ENCODE measurements around the gene PNRC2. TPM values are rescaled to one million over a fixed set of nuclear protein-coding genes. Genes with fewer than 3 reads are reported as not detected.
"Not testable (repeated sequence)": the region's sequence is repeated elsewhere in the genome, so short reads cannot be mapped to it uniquely, and the experiment has no call there.

Gene PNRC2
- total and polyA plus RNA-seq, 7 donors: 104 to 223 (median 162) TPM

DNA sequence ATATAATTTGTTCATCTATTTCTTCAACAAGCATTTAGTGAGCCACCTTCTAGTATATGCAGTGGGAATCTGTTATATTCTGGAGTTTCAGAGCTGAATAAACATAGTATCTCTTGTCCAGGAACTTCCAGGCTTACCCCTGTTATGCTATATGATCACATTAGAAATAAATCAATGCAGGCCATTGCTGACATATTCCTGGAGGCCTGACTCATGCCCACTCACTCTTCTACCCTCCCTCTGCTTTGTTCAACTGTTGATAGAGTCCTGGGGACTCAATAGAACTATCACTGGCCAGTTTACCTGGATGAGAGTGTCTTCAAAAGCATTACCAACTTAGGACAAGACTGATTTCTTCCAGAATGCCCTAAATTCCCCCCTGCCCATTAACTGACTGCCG, 49.8 kb downstream of the PNRC2 start:
- intact Hi-C loops (cut with DNase I): no loop called here
- Histone ChIP-seq H3K27ac (no peak overlapping the region), H3K4me1 (no peaks in the 10 kb centered on the region), H3K36me3 (no peaks in the 10 kb centered on the region), H3K27me3 (no peaks in the 10 kb centered on the region), H3K9me3 (no peaks in the 10 kb centered on the region), H3K4me3 (no peak overlapping the region)
- no peak for DNase-seq
- 95 to 97% methylated on average over 1 of the region's 1 CpG for WGBS, 2 donors
- TF ChIP-seq POLR2AphosphoS5 (IDR thresholded peaks at IDR 0.05): no peak
- no peak for TF ChIP-seq EP300 (IDR thresholded peaks at IDR 0.05)
- TF ChIP-seq CTCF (IDR thresholded peaks at IDR 0.05): no peak
- TF ChIP-seq POLR2A (IDR thresholded peaks at IDR 0.05): no peak

DNA sequence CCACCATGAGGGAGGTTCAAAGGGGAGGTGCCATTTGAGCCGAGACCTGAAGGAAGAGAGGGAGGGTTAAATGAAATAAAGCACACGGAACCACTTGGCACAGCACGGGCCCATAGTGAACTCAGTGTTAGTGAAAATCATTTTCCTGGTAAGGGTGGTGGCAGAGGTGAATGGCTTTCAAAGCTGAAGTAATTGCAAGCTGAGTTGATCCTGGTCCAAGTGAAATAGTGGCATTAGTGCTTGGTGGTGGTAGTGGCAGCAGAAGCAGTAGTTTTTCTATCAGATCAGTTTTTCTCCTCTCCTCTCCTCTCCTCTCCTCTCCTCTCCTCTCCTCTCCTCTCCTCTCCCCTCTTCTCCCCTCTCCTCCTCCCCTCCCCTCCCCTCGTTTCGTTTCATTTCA, 51.0 kb downstream of the PNRC2 start:
- intact Hi-C loops (cut with DNase I): no loop called here
- TF ChIP-seq CTCF (IDR thresholded peaks at IDR 0.05) (no peak), POLR2A (IDR thresholded peaks at IDR 0.05) (no peak), EP300 (IDR thresholded peaks at IDR 0.05) (no peak), POLR2AphosphoS5 (IDR thresholded peaks at IDR 0.05) (no peak)
- Histone ChIP-seq H3K9me3 (no peaks in the 10 kb centered on the region), H3K36me3 (no peaks in the 10 kb centered on the region), H3K4me1 (peaks cover 0 to 5% (median 2%) of the 10 kb centered on the region in 4 donors), H3K27me3 (no peaks in the 10 kb centered on the region), H3K4me3 (no peak overlapping the region), H3K27ac (no peak overlapping the region)
- no peak for DNase-seq
- WGBS, 2 donors: 13 to 36% methylated on average over 5 of the region's 5 CpGs

DNA sequence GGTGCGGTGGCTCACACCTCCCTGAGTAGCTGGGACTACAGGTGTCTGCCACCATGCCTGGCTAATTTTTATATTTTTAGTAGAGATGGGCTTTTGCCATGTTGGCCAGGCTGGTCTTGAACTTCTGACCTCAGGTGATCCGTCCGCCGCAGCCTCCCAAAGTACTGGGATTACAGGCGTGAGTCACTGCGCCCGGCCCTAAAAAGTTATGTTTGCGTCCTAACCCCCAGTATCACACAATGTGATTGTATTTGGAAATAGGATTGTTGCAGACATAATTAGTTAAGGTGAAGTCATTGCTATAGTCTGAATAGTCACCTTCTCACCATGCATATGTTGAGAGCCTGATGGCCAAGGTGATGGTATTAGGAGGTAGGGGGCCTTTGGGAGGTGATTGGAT, 53.2 kb downstream of the PNRC2 start:
- H3K4me3 ChIP-seq; H3K9me3 ChIP-seq; intact Hi-C loops (cut with DNase I); H3K27ac ChIP-seq; H3K27me3 ChIP-seq; H3K36me3 ChIP-seq; DNase-seq: not testable (repeated sequence)
- WGBS, 2 donors: 92 to 94% methylated on average over 8 of the region's 8 CpGs
- peaks cover 0 to 23% (median 17%) of the 10 kb centered on the region in 4 donors for H3K4me1 ChIP-seq

Small RNA genes lying within 50 kb of the gene (small RNA-seq; reads per million reads assigned to genes)
- 0 reads per million in 3 donors for gene MIR378F

Other genes with a start within 250 kb of the PNRC2 start
- 10 to 100 TPM; 25.7 to 29.9 (median 26.7) TPM for gene ELOA, start 216.4 kb upstream of the PNRC2 start, total RNA-seq
- 10 to 100 TPM; 12.3 to 18.3 (median 15.0) TPM for gene ELOA, start 216.4 kb upstream of the PNRC2 start, polyA plus RNA-seq
- gene PITHD1, start 181.4 kb upstream of the PNRC2 start, total RNA-seq: 10 to 100 TPM; 47.9 to 78.7 (median 50.9) TPM
- gene PITHD1, start 181.4 kb upstream of the PNRC2 start, polyA plus RNA-seq: 10 to 100 TPM; 41.2 to 47.2 (median 42.0) TPM
- 10 to 100 TPM; 20.2 to 24.4 (median 23.3) TPM for gene LYPLA2, start 168.7 kb upstream of the PNRC2 start, total RNA-seq
- 100 to 1,000 TPM in 2 of 3 donors, 10 to 100 TPM in 1; 99.6 to 121 (median 120) TPM for gene LYPLA2, start 168.7 kb upstream of the PNRC2 start, polyA plus RNA-seq
- gene GALE, start 159.1 kb upstream of the PNRC2 start, total RNA-seq: 10 to 100 TPM in 1 of 4 donors, 1 to 10 TPM in 3; 7.8 to 11.5 (median 9.5) TPM
- 100 to 1,000 TPM; 131 to 208 (median 207) TPM for gene GALE, start 159.1 kb upstream of the PNRC2 start, polyA plus RNA-seq
- gene HMGCL, start 134.4 kb upstream of the PNRC2 start, total RNA-seq: 10 to 100 TPM; 24.8 to 47.4 (median 37.9) TPM
- gene HMGCL, start 134.4 kb upstream of the PNRC2 start, polyA plus RNA-seq: 100 to 1,000 TPM in 2 of 3 donors, 10 to 100 TPM in 1; 56.6 to 156 (median 118) TPM
- gene FUCA1, start 91.5 kb upstream of the PNRC2 start, total RNA-seq: 10 to 100 TPM; 14.1 to 28.9 (median 21.8) TPM
- gene FUCA1, start 91.5 kb upstream of the PNRC2 start, polyA plus RNA-seq: 100 to 1,000 TPM in 1 of 3 donors, 10 to 100 TPM in 2; 46.2 to 260 (median 83.1) TPM
- not detected for gene CNR2, start 46.5 kb upstream of the PNRC2 start, total RNA-seq
- gene CNR2, start 46.5 kb upstream of the PNRC2 start, polyA plus RNA-seq: 1 to 10 TPM in 1 of 3 donors, under 1 TPM in 1, not detected in 1; 0.23 to 4.2 TPM
- gene SRSF10, start 20.5 kb downstream of the PNRC2 start, total RNA-seq: 100 to 1,000 TPM in 1 of 4 donors, 10 to 100 TPM in 3; 80.6 to 105 (median 93.9) TPM
- 10 to 100 TPM; 42.6 to 61.5 (median 55.9) TPM for gene SRSF10, start 20.5 kb downstream of the PNRC2 start, polyA plus RNA-seq
- under 1 TPM in 2 of 4 donors, not detected in 2; under 0.01 TPM for gene MYOM3, start 152.3 kb downstream of the PNRC2 start, total RNA-seq
- gene MYOM3, start 152.3 kb downstream of the PNRC2 start, polyA plus RNA-seq: 1 to 10 TPM; 3.0 to 3.7 (median 3.1) TPM
- gene IL22RA1, start 183.3 kb downstream of the PNRC2 start, total RNA-seq: under 1 TPM in 2 of 4 donors, not detected in 2; 0.16 to 0.36 TPM
- gene IL22RA1, start 183.3 kb downstream of the PNRC2 start, polyA plus RNA-seq: 10 to 100 TPM in 2 of 3 donors, 1 to 10 TPM in 1; 7.2 to 18.5 (median 11.8) TPM
- gene IFNLR1, start 227.5 kb downstream of the PNRC2 start, total RNA-seq: 1 to 10 TPM in 1 of 4 donors, under 1 TPM in 1, not detected in 2; 0.28 to 1.4 TPM
- 1 to 10 TPM; 4.2 to 8.7 (median 6.7) TPM for gene IFNLR1, start 227.5 kb downstream of the PNRC2 start, polyA plus RNA-seq

Measured in sigmoid colon (tissue), 7 donors.